HepG2 (cell line): ENCODE results near the gene SND1.

ENCODE experiments used
- CEBPB ChIP-seq: IDR thresholded peaks from 2 replicates; pipeline ENCODE4 v1.6.1; 2011; ENCODE audit warnings: low read depth, low read length, improper control_type of control experiment, borderline replicate concordance
- DR1 ChIP-seq: sonication (generic); formaldehyde crosslinking; IDR thresholded peaks from 2 replicates; pipeline ENCODE4 v1.8.0; 2021; ENCODE audit warnings: mild to moderate bottlenecking, missing genetic modification reagents, inconsistent platforms
- GATAD2A ChIP-seq: IDR thresholded peaks from 2 replicates; pipeline ENCODE4 v1.6.1; 2016
- MED13 ChIP-seq: sonication (generic); formaldehyde crosslinking; IDR thresholded peaks from 2 replicates; pipeline ENCODE4 v1.5.0; 2020; ENCODE audit warnings: missing genetic modification reagents
- NCOA5 ChIP-seq: sonication (generic); formaldehyde crosslinking; IDR thresholded peaks from 2 replicates; pipeline ENCODE4 v1.4.0; 2020; ENCODE audit warnings: missing genetic modification reagents
- POLR2AphosphoS5 ChIP-seq: IDR thresholded peaks from 2 replicates; pipeline ENCODE4 v1.6.1; 2012; ENCODE audit warnings: low read depth, low read length
- POLR2G ChIP-seq: fragments of 200-400 bp; formaldehyde crosslinking; IDR thresholded peaks from 2 replicates; pipeline ENCODE4 v1.6.1; 2018; ENCODE audit warnings: mild to moderate bottlenecking, low read depth, low read length, moderate library complexity
- ZNF331 ChIP-seq: sonication (generic); formaldehyde crosslinking; IDR thresholded peaks from 2 replicates; pipeline ENCODE4 v1.4.0; 2020; ENCODE audit warnings: missing genetic modification reagents
- ZZZ3 ChIP-seq: sonication (generic); formaldehyde crosslinking; IDR thresholded peaks from 2 replicates; pipeline ENCODE4 v1.4.0; 2020; ENCODE audit warnings: missing genetic modification reagents, mild to moderate bottlenecking, borderline replicate concordance
- TF ChIP-seq, protein P1 (sequence below): sonication (generic); formaldehyde crosslinking; conservative IDR thresholded peaks from 2 replicates; pipeline ENCODE4 v1.5.0; 2020; ENCODE audit warnings: missing genetic modification reagents
- TF ChIP-seq, protein P2 (sequence below): sonication (generic); formaldehyde crosslinking; IDR thresholded peaks from 2 replicates; pipeline ENCODE4 v1.4.0; 2020; ENCODE audit warnings: missing genetic modification reagents, mild to moderate bottlenecking, borderline replicate concordance
- TF ChIP-seq, protein P3 (sequence below): sonication (generic); formaldehyde crosslinking; IDR thresholded peaks from 2 replicates; pipeline ENCODE4 v1.5.0; 2020; ENCODE audit warnings: mild to moderate bottlenecking, missing genetic modification reagents, moderate library complexity
- TF ChIP-seq, protein P4 (sequence below): sonication (generic); formaldehyde crosslinking; IDR thresholded peaks from 2 replicates; pipeline ENCODE4 v1.4.0; 2020; ENCODE audit warnings: missing genetic modification reagents, borderline replicate concordance
- TF ChIP-seq, protein P5 (sequence below): sonication (generic); formaldehyde crosslinking; conservative IDR thresholded peaks from 2 replicates; pipeline ENCODE4 v1.8.0; 2022; ENCODE audit warnings: low read depth, missing genetic modification reagents

DNA sequence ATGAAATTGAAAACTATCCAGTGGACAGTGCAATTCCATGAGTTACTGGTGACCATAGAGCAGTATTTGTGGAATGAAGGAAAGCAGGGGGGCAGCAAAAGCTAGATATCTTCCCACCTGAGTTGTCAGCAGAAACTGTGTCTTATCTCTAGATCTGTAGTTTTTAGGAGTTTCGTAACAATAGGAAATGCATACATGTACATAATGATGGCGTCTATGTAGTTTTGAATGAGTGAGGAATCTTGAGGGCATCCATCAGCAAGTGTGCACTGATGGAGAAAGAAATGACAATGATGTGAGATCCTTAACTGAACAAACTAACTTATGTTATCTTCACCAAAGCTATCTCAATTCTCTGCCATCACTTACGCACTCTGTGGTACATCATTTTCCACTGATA lies 264.7 kb downstream of the SND1 start:
- TF ChIP-seq ZNF331 (CRISPR knock-in tag): no peak
- TF ChIP-seq, protein P1, sequence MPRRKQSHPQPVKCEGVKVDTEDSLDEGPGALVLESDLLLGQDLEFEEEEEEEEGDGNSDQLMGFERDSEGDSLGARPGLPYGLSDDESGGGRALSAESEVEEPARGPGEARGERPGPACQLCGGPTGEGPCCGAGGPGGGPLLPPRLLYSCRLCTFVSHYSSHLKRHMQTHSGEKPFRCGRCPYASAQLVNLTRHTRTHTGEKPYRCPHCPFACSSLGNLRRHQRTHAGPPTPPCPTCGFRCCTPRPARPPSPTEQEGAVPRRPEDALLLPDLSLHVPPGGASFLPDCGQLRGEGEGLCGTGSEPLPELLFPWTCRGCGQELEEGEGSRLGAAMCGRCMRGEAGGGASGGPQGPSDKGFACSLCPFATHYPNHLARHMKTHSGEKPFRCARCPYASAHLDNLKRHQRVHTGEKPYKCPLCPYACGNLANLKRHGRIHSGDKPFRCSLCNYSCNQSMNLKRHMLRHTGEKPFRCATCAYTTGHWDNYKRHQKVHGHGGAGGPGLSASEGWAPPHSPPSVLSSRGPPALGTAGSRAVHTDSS: no peak
- no peak for TF ChIP-seq MED13
- TF ChIP-seq, protein P2, sequence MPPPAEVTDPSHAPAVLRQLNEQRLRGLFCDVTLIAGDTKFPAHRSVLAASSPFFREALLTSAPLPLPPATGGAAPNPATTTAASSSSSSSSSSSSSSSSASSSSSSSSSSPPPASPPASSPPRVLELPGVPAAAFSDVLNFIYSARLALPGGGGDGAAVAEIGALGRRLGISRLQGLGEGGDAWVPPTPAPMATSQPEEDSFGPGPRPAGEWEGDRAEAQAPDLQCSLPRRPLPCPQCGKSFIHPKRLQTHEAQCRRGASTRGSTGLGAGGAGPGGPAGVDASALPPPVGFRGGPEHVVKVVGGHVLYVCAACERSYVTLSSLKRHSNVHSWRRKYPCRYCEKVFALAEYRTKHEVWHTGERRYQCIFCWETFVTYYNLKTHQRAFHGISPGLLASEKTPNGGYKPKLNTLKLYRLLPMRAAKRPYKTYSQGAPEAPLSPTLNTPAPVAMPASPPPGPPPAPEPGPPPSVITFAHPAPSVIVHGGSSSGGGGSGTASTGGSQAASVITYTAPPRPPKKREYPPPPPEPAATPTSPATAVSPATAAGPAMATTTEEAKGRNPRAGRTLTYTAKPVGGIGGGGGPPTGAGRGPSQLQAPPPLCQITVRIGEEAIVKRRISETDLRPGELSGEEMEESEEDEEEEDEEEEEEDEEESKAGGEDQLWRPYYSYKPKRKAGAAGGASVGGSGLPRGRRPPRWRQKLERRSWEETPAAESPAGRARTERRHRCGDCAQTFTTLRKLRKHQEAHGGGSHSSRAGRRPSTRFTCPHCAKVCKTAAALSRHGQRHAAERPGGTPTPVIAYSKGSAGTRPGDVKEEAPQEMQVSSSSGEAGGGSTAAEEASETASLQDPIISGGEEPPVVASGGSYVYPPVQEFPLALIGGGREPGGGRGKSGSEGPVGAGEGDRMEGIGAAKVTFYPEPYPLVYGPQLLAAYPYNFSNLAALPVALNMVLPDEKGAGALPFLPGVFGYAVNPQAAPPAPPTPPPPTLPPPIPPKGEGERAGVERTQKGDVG: no peak
- no peak for TF ChIP-seq POLR2G
- TF ChIP-seq, protein P3, sequence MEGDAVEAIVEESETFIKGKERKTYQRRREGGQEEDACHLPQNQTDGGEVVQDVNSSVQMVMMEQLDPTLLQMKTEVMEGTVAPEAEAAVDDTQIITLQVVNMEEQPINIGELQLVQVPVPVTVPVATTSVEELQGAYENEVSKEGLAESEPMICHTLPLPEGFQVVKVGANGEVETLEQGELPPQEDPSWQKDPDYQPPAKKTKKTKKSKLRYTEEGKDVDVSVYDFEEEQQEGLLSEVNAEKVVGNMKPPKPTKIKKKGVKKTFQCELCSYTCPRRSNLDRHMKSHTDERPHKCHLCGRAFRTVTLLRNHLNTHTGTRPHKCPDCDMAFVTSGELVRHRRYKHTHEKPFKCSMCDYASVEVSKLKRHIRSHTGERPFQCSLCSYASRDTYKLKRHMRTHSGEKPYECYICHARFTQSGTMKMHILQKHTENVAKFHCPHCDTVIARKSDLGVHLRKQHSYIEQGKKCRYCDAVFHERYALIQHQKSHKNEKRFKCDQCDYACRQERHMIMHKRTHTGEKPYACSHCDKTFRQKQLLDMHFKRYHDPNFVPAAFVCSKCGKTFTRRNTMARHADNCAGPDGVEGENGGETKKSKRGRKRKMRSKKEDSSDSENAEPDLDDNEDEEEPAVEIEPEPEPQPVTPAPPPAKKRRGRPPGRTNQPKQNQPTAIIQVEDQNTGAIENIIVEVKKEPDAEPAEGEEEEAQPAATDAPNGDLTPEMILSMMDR (CRISPR knock-in tag): no peak
- TF ChIP-seq GATAD2A: no peak
- TF ChIP-seq, protein P4, sequence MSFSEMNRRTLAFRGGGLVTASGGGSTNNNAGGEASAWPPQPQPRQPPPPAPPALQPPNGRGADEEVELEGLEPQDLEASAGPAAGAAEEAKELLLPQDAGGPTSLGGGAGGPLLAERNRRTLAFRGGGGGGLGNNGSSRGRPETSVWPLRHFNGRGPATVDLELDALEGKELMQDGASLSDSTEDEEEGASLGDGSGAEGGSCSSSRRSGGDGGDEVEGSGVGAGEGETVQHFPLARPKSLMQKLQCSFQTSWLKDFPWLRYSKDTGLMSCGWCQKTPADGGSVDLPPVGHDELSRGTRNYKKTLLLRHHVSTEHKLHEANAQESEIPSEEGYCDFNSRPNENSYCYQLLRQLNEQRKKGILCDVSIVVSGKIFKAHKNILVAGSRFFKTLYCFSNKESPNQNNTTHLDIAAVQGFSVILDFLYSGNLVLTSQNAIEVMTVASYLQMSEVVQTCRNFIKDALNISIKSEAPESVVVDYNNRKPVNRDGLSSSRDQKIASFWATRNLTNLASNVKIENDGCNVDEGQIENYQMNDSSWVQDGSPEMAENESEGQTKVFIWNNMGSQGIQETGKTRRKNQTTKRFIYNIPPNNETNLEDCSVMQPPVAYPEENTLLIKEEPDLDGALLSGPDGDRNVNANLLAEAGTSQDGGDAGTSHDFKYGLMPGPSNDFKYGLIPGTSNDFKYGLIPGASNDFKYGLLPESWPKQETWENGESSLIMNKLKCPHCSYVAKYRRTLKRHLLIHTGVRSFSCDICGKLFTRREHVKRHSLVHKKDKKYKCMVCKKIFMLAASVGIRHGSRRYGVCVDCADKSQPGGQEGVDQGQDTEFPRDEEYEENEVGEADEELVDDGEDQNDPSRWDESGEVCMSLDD (CRISPR knock-in tag): no peak
- TF ChIP-seq ZZZ3: no peak
- TF ChIP-seq, protein P5, sequence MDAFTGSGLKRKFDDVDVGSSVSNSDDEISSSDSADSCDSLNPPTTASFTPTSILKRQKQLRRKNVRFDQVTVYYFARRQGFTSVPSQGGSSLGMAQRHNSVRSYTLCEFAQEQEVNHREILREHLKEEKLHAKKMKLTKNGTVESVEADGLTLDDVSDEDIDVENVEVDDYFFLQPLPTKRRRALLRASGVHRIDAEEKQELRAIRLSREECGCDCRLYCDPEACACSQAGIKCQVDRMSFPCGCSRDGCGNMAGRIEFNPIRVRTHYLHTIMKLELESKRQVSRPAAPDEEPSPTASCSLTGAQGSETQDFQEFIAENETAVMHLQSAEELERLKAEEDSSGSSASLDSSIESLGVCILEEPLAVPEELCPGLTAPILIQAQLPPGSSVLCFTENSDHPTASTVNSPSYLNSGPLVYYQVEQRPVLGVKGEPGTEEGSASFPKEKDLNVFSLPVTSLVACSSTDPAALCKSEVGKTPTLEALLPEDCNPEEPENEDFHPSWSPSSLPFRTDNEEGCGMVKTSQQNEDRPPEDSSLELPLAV (CRISPR knock-in tag): no peak
- TF ChIP-seq DR1 (CRISPR knock-in tag): no peak
- TF ChIP-seq POLR2AphosphoS5: no peak
- no peak for TF ChIP-seq NCOA5 (CRISPR knock-in tag)
- TF ChIP-seq CEBPB: no peak
